C1 segment of cervical spinal cord (tissue), 14 donors: ENCODE results near the gene TMEFF2.

Experiments used
- DNase-seq, 14 donors: peaks; one replicate each; lab custom pipeline; 2025; lab: John Stamatoyannopoulos, UW

Gene TMEFF2

DNA sequence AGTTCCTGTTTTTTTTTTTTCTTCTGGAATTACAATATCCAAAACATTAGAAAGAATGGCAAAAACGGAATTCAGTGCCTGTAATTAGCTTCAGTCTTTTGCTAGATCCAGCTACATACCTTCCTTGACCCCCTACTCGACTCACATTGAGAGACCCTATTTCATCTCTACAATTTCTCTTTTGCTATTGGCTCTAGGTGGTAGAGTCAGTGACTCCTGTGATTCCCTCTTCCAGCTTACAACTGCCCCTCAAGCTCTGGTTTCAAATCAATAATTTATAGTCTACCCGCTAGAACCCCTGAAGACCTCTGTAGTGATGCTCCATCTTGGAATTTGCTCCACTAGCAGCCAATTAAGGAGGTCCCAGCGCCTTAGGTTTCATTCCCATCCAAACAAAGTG is 125.8 kb downstream of the TMEFF2 start:
- no peak for DNase-seq

GRCh38 chr2:192067631-192068030 is 127.1 kb downstream of the TMEFF2 start:
- no peak for DNase-seq

DNA sequence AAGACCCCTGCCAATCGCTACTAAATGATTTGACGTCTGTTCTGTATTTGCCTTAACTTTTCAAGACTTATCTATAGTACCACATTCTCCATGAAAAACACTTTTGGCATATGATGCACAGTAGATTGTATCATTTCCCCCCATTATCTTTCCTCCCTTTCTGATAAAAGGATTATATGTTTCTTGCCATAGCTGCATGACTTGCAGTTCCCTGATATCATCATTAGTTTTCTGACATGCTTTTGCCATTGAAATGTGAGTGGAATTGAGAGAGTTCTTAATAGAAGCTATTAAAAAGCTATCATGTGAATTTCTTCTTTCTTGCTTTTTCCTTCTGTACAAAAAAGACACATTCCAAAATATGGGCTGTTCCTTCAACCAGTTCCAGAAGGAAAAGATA is 130.3 kb downstream of the TMEFF2 start:
- DNase-seq: no peak

- DNase-seq: no peak
Measured at GRCh38 chr2:192060161-192060560, 134.6 kb downstream of the TMEFF2 start.

- no peak for DNase-seq
Measured at GRCh38 chr2:192059266-192059665, 135.5 kb downstream of the TMEFF2 start.

DNA sequence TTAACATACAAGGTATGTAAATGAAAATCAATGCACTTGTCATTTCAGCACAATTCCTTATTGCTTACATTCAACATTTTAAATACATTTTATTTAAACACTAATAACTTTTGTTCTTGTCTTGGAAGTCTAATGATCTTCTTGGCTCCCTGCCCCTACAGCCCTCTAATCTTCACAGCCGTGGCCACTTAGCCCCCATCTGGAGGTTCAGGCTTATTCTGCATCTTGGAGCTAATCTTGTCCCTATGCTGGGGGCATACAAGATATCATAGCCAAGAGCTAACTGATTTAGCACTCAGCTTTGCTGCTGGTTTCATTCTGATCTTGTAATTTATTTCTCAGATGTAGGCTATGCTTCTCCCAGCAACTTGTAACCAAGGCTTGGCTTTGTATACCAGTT is 140.8 kb downstream of the TMEFF2 start:
- no peak for DNase-seq

- no peak for DNase-seq
Measured at GRCh38 chr2:192051533-192051932, 143.2 kb downstream of the TMEFF2 start.

DNA sequence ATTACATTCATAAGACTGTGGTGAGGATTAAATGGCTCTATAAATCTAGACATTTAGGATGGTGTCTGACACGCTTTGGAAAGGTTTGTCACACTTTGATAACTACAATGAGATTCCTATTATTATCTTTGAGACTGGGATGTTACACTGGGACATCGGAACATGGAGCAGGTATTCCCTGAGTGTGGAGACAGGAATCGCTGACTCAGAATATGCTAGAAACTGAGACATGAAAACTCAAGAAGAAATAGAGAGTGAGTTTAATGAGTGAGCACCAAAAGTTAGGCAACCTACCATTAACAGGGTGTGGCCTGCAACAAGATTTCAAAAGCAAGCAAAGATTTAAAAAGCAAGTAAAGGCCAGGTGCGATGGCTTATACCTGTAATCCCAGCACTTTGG is 145.4 kb downstream of the TMEFF2 start:
- DNase-seq: no peak

GRCh38 chr2:192047315-192048107 is 147.2 kb downstream of the TMEFF2 start:
- DNase-seq: no peak

- DNase-seq: no peak
Measured at GRCh38 chr2:192044496-192044895, 150.2 kb downstream of the TMEFF2 start.

DNA sequence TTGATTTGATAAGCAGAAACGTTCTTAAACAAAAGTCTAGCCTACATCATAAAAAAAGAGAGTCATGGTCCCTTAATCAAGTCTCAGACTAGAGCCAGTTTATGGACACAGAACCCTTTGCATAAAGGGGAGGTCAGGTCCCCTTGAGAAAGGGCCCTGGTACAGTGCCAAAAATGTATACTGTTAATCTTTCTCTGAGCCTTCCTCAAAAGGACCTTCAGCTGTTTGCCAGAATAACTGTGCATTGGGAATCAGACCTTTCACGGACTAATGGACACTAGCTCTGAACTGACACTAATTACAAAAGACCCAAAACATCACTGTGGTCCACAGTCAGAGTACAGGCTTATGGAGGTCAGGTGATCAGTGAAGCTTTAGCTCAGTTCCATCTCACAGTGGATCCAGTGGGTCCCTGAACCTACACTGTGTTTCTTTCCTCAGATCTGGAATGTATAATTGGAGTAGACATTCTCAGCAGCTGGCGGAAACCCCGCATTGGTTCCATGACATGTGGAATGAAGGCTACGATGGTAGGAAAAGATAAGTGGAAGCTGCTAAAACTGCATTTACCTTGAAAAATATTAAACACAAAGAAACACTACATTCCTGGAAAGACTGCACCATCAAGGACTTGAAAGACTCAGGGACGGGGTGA is 151.4 kb downstream of the TMEFF2 start:
- no peak for DNase-seq

DNA sequence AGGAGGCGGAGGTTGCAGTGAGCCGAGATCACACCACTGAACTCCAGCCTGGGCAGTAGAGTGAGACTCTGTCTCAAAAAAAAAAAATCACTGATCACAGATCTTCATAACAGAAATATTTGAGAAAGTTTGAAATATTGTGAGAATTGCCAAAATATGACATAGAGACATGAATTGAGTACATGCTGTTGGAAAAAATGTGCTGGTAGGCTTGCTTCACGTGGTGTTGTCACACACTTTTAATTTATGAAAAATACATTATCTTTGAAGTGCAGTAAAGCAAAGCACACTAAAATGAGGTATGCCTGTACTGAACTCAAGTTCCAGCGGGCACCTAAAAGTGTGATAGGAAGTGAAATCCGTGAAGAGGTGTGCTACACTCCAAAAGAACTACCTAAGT is 152.6 kb downstream of the TMEFF2 start:
- DNase-seq: no peak

DNA sequence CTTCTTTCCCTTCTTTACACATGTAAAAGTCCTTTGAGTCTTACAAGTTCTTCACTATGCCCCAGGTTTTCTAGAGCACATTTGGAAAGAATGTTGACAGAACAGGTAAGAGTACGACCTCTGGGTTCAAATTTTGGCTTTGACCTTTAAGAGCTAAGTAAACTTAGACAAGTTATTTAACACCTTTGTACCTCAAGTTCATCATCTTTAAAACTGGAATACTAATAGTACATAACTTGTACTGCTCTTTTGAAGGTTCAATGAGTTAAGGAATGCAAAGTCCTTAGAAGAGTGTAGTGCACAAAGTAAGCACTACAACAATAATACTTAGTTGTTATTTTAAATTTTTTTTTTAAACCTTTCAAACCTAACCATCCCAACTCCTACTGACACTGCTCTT is 156.6 kb downstream of the TMEFF2 start:
- DNase-seq: no peak

DNA sequence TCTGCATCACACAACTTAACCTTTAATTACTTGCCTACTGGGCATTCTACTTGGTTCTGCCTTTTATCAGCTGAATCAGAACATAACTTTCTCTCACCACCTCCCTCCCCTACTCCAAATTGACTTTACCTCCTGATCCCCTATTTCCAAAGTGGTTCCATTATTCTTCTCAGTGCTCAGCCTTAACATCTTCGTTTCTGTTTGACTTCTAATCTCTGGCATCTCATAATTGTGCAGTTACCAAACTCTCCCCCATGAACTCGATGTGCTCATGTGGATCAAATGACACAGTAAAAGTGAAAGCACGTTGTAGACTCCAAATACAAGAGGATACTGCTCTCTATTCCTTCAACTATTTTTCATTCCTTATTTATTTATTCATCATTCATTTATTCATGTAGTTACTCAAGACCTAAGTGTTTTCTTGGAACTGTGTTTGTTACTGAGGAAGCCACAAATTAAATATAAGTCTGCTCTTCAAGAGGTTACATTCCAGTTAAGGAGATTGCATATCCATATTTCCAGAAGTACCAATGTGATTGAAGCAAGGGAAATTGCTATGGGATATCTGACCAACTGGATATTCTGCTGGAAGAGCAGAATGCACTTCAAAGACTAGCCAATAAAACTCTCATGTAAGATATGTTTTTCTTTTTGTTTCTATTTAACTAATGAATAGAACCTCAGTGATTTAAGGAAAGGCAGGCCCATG is 158.8 kb downstream of the TMEFF2 start:
- no peak for DNase-seq

- DNase-seq: no peak
Measured at GRCh38 chr2:192030856-192031255, 163.9 kb downstream of the TMEFF2 start.

GRCh38 chr2:192030289-192030688 is 164.4 kb downstream of the TMEFF2 start:
- DNase-seq: no peak

DNA sequence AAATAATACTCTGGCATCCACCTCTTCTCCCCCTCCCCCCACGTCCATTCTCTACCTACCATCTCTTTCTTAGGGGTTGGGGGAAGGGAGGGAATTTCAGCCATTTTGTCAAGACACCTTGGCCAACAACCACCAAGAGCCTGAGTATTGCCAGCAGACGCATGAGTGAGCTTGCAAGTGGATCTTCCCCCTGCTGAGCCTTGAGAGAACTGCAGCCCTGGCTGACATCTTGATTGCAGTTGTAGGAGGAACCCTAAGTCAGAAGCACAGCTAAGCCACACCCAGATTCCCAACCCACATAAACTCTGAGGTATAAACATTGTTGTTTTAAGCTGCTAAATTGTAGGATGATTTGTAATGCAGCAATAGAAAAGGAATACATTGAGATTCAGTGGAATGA is 165.6 kb downstream of the TMEFF2 start:
- no peak for DNase-seq

DNA sequence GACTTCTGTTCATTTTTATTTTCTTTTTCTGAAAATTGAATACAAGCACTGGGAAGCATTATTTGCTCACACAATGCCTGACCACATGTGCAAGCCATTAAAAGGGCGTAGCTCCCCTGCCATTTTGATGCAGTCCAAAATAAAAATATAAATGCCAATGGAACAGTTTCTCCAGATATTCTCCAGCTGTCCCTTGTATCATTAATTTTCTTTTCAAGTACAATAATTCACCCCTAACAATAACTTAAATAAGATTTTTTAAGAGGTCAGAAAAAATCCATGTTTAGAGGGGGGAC is 168.0 kb downstream of the TMEFF2 start:
- DNase-seq: no peak

DNA sequence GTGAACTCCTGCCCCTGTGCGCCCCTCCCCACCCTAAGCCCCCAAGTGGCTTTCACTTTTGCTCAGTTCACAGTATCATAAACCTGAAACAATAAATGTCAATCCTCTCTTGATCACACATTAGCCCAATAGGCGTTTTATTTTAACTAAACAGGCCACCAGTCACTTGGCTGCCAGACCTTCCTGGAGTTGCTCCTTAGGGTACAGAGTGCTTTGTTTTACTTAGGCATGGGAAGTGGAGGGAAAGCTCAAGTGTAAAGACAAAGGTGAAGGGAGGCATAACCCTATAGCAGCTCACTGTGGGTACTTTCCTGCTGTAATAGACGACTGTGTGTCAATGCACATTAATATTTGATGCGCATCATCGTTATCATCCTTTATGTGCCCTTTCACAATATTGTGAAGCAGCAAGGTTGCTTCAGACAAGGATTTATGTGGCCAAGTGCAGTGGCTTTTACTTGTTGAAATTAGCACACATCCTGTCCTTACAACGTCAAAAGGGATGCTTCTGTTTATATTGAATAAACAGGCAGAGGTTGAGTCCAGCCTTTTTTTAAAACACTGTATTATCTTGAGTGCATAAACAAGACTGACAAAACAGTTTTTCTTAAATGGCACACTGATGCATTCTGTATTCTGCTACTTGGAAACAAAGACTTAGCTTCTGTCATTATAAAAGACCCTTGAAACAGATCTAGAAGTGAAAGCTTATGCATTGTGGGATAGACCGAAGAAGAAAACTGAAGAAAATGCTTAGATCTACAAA is 168.5 kb downstream of the TMEFF2 start:
- no peak for DNase-seq

- DNase-seq: no peak
Measured at GRCh38 chr2:192025637-192026036, 169.1 kb downstream of the TMEFF2 start.

DNA sequence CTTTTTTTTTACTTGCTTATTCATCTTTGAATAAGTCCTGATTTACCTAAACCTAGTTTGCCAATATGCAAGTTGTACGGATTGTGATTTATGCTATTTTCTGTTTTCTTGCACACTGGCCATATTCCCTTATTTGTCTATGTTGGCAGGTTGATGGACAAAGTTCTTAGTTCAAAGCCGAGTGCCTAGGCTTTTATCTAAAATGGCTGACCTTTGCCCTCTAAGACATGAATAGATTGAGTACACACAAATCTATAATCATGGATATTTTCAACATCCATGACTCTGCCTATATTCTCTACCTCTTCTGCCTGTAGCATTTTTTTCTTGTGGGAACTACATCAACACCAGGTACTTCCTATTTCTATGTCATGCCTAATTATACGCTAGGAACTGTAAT is 171.7 kb downstream of the TMEFF2 start:
- no peak for DNase-seq

DNA sequence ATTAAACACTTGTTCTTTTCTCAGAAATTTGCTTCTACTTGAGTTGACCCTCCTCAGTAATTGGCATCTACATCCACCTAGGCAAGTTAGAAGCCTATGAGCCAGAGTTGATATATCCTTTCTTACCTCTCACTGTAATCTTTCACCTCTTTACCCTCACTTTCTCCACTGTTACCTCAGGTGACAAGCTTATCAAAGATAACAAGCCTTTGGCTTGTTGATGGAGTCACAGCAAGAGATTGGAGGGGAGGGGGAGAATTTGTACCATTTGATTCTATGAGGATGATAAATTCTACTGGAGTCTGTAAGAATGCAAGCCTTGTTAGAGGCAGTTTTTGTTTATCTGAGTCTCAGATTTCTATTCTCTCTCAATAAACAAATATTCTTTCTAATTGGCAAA is 176.9 kb downstream of the TMEFF2 start:
- DNase-seq: no peak
